Neural cell (in vitro differentiated cells): Measurements from ENCODE around the gene FNBP1L. TPM values are rescaled to one million over a fixed set of nuclear protein-coding genes. Genes with fewer than 3 reads are reported as not detected.

Source experiments
- H2AFZ ChIP-seq: fragments of 200-600, 300-800 bp; sonication (generic), shearing (Covaris generic); 2 replicates; pipeline ENCODE4 v1.6.0; 2014; ENCODE audit warnings: low read depth, mild to moderate bottlenecking, antibody characterized with exemption, low read length, moderate library complexity
- H3F3A ChIP-seq: fragments of 200-600 bp; shearing (Covaris generic); 2 replicates; pipeline ENCODE4 v1.6.1; 2016; ENCODE audit warnings: mild to moderate bottlenecking, moderate library complexity, mixed read lengths, antibody characterized with exemption, low read length; ENCODE audit not compliant: insufficient read depth, poor library complexity, severe bottlenecking
- H3K27ac ChIP-seq: fragments of 200-600, 300-800 bp; sonication (generic), shearing (Covaris generic); 2 replicates; pipeline ENCODE4 v1.5.1; 2014; ENCODE audit warnings: mild to moderate bottlenecking, low read length, moderate library complexity
- H3K27me3 ChIP-seq: fragments of 300-800, 200-600 bp; sonication (generic), shearing (Covaris generic); 2 replicates; pipeline ENCODE4 v1.6.0; 2014; ENCODE audit warnings: mild to moderate bottlenecking, low read depth, low read length, moderate library complexity; ENCODE audit not compliant: insufficient read depth
- H3K36me3 ChIP-seq: fragments of 300-800, 200-600 bp; sonication (generic), shearing (Covaris generic); 2 replicates; pipeline ENCODE4 v1.5.1; 2014; ENCODE audit warnings: mild to moderate bottlenecking, antibody characterized with exemption, low read length, moderate library complexity; ENCODE audit not compliant: insufficient read depth
- H3K4me2 ChIP-seq: fragments of 300-800, 200-600 bp; sonication (generic), shearing (Covaris generic); 2 replicates; pipeline ENCODE4 v1.6.0; 2014; ENCODE audit warnings: mild to moderate bottlenecking, low read length
- H3K4me3 ChIP-seq: fragments of 300-800, 200-600 bp; sonication (generic), shearing (Covaris generic); 2 replicates; pipeline ENCODE4 v1.5.1; 2014; ENCODE audit warnings: mild to moderate bottlenecking, low read length, moderate library complexity
- H3K79me2 ChIP-seq: fragments of 200-600 bp; shearing (Covaris generic); replicated peaks from 2 replicates; pipeline ENCODE4 v1.6.0; 2014; ENCODE audit warnings: mild to moderate bottlenecking, low read length, moderate library complexity; ENCODE audit not compliant: insufficient read depth
- H3K9ac ChIP-seq: fragments of 300-800, 200-600 bp; sonication (generic), shearing (Covaris generic); 2 replicates; pipeline ENCODE4 v1.6.1; 2016; ENCODE audit warnings: mild to moderate bottlenecking, low read length, mixed read lengths
- H3K9me2 ChIP-seq: fragments of 200-600 bp; shearing (Covaris generic); 2 replicates; pipeline ENCODE4 v1.6.1; 2016; ENCODE audit warnings: mild to moderate bottlenecking, low read length, mixed read lengths; ENCODE audit not compliant: insufficient read depth
- H3K9me3 ChIP-seq: fragments of 200-600, 300-800 bp; sonication (generic), shearing (Covaris generic); 2 replicates; pipeline ENCODE4 v1.6.1; 2016; ENCODE audit warnings: mild to moderate bottlenecking, mixed run types, low read length, moderate library complexity, mixed read lengths
- H4K20me1 ChIP-seq: fragments of 200-600 bp; shearing (Covaris generic); 2 replicates; pipeline ENCODE4 v1.6.1; 2016; ENCODE audit warnings: mild to moderate bottlenecking, mixed run types; ENCODE audit not compliant: insufficient read depth
- EP300 ChIP-seq: fragments of 450-650 bp; conservative IDR thresholded peaks from 2 replicates; pipeline ENCODE4 v1.6.1; 2014; ENCODE audit warnings: antibody characterized with exemption, mild to moderate bottlenecking, moderate library complexity; ENCODE audit not compliant: poor library complexity, severe bottlenecking
- EZH2 ChIP-seq: fragments of 200-600, 300-800 bp; shearing (Covaris generic), sonication (generic); IDR thresholded peaks from 2 replicates; pipeline ENCODE4 v1.6.1; 2014; ENCODE audit warnings: antibody characterized with exemption, low read length, borderline replicate concordance, mild to moderate bottlenecking; ENCODE audit not compliant: insufficient read depth, poor library complexity, severe bottlenecking
- MXI1 ChIP-seq: fragments of 450-650 bp; conservative IDR thresholded peaks from 2 replicates; pipeline ENCODE4 v1.6.1; 2014; ENCODE audit warnings: antibody characterized with exemption, mild to moderate bottlenecking; ENCODE audit not compliant: poor library complexity, severe bottlenecking
- POLR2AphosphoS5 ChIP-seq: IDR thresholded peaks from 2 replicates; pipeline ENCODE4 v1.6.1; 2012
- RAD21 ChIP-seq: fragments of 450-650 bp; conservative IDR thresholded peaks from 2 replicates; pipeline ENCODE4 v1.6.1; 2014; ENCODE audit warnings: antibody characterized with exemption, mild to moderate bottlenecking, moderate library complexity
- REST ChIP-seq: IDR thresholded peaks from 2 replicates; pipeline ENCODE4 v1.6.1; 2012; ENCODE audit warnings: borderline replicate concordance
- SMC3 ChIP-seq: fragments of 450-650 bp; conservative IDR thresholded peaks from 2 replicates; pipeline ENCODE4 v1.6.1; 2014; ENCODE audit warnings: antibody characterized with exemption, mild to moderate bottlenecking, moderate library complexity; ENCODE audit not compliant: poor library complexity
- TAF1 ChIP-seq: IDR thresholded peaks from 2 replicates; pipeline ENCODE4 v1.6.1; 2012; ENCODE audit warnings: low read depth
- polyA plus RNA-seq: library from polyadenylated mRNA; depleted of rRNA; stranded (reverse); fragments of >200 nt; gene quantifications from 2 replicates; pipeline ENCODE4 v1.2.3, GENCODE V29; 2014
- TF ChIP-seq, protein P1 (sequence below): fragments of 450-650 bp; IDR thresholded peaks from 2 replicates; pipeline ENCODE4 v1.5.1; 2014; ENCODE audit warnings: antibody characterized with exemption, mild to moderate bottlenecking, moderate library complexity; ENCODE audit not compliant: poor library complexity, severe bottlenecking

Gene FNBP1L
- polyA plus RNA-seq, 1 donor from 2014 or later: 1,044 TPM

- no peak overlapping the region for H3K4me2 ChIP-seq
- no peak overlapping the region for H3K27ac ChIP-seq
- H3K27me3 ChIP-seq: no peaks in the 10 kb centered on the region
- no peaks in the 10 kb centered on the region for H3K79me2 ChIP-seq
- no peak overlapping the region for H2AFZ ChIP-seq
- no peaks in the 10 kb centered on the region for H3F3A ChIP-seq
- H3K4me3 ChIP-seq: no peak overlapping the region
- H3K9me2 ChIP-seq: no peaks in the 10 kb centered on the region
- H3K36me3 ChIP-seq: no peaks in the 10 kb centered on the region
- no peak overlapping the region for H3K9ac ChIP-seq
- TF ChIP-seq EZH2 (no peak), POLR2AphosphoS5 (no peak), EP300 (no peak), MXI1 (no peak), SMC3 (no peak), RAD21 (no peak), REST (no peak), TAF1 (no peak)
- TF ChIP-seq, protein P1, sequence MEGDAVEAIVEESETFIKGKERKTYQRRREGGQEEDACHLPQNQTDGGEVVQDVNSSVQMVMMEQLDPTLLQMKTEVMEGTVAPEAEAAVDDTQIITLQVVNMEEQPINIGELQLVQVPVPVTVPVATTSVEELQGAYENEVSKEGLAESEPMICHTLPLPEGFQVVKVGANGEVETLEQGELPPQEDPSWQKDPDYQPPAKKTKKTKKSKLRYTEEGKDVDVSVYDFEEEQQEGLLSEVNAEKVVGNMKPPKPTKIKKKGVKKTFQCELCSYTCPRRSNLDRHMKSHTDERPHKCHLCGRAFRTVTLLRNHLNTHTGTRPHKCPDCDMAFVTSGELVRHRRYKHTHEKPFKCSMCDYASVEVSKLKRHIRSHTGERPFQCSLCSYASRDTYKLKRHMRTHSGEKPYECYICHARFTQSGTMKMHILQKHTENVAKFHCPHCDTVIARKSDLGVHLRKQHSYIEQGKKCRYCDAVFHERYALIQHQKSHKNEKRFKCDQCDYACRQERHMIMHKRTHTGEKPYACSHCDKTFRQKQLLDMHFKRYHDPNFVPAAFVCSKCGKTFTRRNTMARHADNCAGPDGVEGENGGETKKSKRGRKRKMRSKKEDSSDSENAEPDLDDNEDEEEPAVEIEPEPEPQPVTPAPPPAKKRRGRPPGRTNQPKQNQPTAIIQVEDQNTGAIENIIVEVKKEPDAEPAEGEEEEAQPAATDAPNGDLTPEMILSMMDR: no peak
- no peaks in the 10 kb centered on the region for H3K9me3 ChIP-seq
- H4K20me1 ChIP-seq: no peaks in the 10 kb centered on the region
These were observed 39.7 kb upstream of the FNBP1L start for GRCh38 chr1:93408203-93408602.

DNA sequence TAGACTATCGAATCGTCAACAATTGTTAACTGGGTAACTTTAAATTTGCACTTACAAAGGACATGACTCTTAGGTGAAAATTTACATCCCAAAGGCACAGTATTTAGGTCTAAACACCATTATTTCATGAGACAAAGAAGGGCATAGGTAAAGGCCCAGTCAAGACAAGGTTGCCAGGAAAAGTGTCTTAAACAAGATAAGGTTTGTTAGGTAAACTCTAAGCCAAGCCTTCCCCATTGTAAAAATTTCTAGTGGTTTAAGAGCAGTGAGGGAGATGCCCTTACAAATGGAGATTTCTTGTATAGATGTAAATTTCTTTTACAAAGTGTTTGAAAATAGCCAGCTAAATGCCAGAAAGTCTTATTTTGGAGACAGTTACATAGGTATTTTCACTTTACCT, 36.9 kb upstream of the FNBP1L start:
- H3K4me2 ChIP-seq: no peak overlapping the region
- no peak overlapping the region for H3K9ac ChIP-seq
- H3K27me3 ChIP-seq: no peaks in the 10 kb centered on the region

More for the DNA sequence above, 36.9 kb upstream of the FNBP1L start:
- H3K9me2 ChIP-seq: no peaks in the 10 kb centered on the region
- no peaks in the 10 kb centered on the region for H3F3A ChIP-seq
- no peak overlapping the region for H2AFZ ChIP-seq
- H3K9me3 ChIP-seq: no peaks in the 10 kb centered on the region
- no peaks in the 10 kb centered on the region for H3K79me2 ChIP-seq
- no peaks in the 10 kb centered on the region for H3K36me3 ChIP-seq
- no peaks in the 10 kb centered on the region for H4K20me1 ChIP-seq
- no peak for TF ChIP-seq REST
- TF ChIP-seq POLR2AphosphoS5: no peak
- TF ChIP-seq, protein P1: no peak
- TF ChIP-seq EP300: no peak
- TF ChIP-seq EZH2: no peak
- TF ChIP-seq SMC3: no peak
- TF ChIP-seq MXI1: no peak
- no peak for TF ChIP-seq RAD21
- H3K27ac ChIP-seq: no peak overlapping the region
- H3K4me3 ChIP-seq: no peak overlapping the region
